ENCODE measurements around the gene MAP3K3.

The MAP3K3 gene

GRCh38 chr17:63685578-63685977 is 63.4 kb downstream of the MAP3K3 start:
- TF ChIP-seq, protein P1, sequence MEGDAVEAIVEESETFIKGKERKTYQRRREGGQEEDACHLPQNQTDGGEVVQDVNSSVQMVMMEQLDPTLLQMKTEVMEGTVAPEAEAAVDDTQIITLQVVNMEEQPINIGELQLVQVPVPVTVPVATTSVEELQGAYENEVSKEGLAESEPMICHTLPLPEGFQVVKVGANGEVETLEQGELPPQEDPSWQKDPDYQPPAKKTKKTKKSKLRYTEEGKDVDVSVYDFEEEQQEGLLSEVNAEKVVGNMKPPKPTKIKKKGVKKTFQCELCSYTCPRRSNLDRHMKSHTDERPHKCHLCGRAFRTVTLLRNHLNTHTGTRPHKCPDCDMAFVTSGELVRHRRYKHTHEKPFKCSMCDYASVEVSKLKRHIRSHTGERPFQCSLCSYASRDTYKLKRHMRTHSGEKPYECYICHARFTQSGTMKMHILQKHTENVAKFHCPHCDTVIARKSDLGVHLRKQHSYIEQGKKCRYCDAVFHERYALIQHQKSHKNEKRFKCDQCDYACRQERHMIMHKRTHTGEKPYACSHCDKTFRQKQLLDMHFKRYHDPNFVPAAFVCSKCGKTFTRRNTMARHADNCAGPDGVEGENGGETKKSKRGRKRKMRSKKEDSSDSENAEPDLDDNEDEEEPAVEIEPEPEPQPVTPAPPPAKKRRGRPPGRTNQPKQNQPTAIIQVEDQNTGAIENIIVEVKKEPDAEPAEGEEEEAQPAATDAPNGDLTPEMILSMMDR (IDR thresholded peaks at IDR 0.05) = no peak
- H3K27me3 ChIP-seq = no peaks in the 10 kb centered on the region
- no peak overlapping the region for H3K4me3 ChIP-seq (ENCODE audit: low read depth in 1 of 2, low read length in 1 of 2)
- H3K27ac ChIP-seq = no peak overlapping the region
- H3K36me3 ChIP-seq = peaks cover 94% of the 10 kb centered on the region
- H3K9me3 ChIP-seq = no peaks in the 10 kb centered on the region
- peaks cover 12 to 13% of the 10 kb centered on the region in 2 experiments for H3K4me1 ChIP-seq (ENCODE audit: control insufficient read depth in 1 of 2, insufficient read depth in 1 of 2, low read depth in 1 of 2, low read length in 1 of 2)

GRCh38 chr17:63686138-63686685 is 64.0 kb downstream of the MAP3K3 start:
- TF ChIP-seq, protein P1 (IDR thresholded peaks at IDR 0.05) = no peak
- H3K27ac ChIP-seq = no peak overlapping the region
- H3K36me3 ChIP-seq = peaks cover 94% of the 10 kb centered on the region
- no peaks in the 10 kb centered on the region for H3K27me3 ChIP-seq
- H3K9me3 ChIP-seq = no peaks in the 10 kb centered on the region
- peaks cover 12 to 13% of the 10 kb centered on the region in 2 experiments for H3K4me1 ChIP-seq (ENCODE audit: control insufficient read depth in 1 of 2, insufficient read depth in 1 of 2, low read depth in 1 of 2, low read length in 1 of 2)
- H3K4me3 ChIP-seq (ENCODE audit: low read depth in 1 of 2, low read length in 1 of 2) = no peak overlapping the region

GRCh38 chr17:63688396-63689020 is 66.3 kb downstream of the MAP3K3 start:
- H3K27ac ChIP-seq = peak overlapping the region; percentile 4
- H3K9me3 ChIP-seq = no peaks in the 10 kb centered on the region
- H3K4me1 ChIP-seq (ENCODE audit: control insufficient read depth in 1 of 2, insufficient read depth in 1 of 2, low read depth in 1 of 2, low read length in 1 of 2) = no peaks in the 10 kb centered on the region
- H3K4me3 ChIP-seq (ENCODE audit: low read depth in 1 of 2, low read length in 1 of 2) = no peak overlapping the region
- H3K27me3 ChIP-seq = no peaks in the 10 kb centered on the region
- H3K36me3 ChIP-seq = peaks cover 94% of the 10 kb centered on the region
- TF ChIP-seq, protein P1 (IDR thresholded peaks at IDR 0.05) = no peak

DNA sequence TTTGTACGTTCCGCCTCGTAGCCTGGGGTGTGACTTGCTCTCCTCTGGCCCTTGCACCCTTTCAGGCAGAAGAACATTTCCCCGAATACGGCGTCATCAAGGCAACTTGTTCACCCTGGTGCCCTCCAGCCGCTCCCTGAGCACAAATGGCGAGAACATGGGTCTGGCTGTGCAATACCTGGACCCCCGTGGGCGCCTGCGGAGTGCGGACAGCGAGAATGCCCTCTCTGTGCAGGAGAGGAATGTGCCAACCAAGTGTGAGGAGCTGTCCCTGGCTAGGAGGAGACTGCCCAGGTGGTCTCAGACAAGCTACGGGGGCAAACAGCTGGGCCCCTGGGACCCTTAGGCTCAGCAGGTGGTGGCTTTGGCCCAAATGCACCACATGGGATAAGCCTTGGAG is 67.3 kb downstream of the MAP3K3 start:
- H3K27ac ChIP-seq = no peak overlapping the region
- H3K27me3 ChIP-seq = no peaks in the 10 kb centered on the region
- TF ChIP-seq, protein P1 (IDR thresholded peaks at IDR 0.05) = no peak
- H3K4me3 ChIP-seq (ENCODE audit: low read depth in 1 of 2, low read length in 1 of 2) = no peak overlapping the region
- no peaks in the 10 kb centered on the region for H3K4me1 ChIP-seq (ENCODE audit: control insufficient read depth in 1 of 2, insufficient read depth in 1 of 2, low read depth in 1 of 2, low read length in 1 of 2)
- no peaks in the 10 kb centered on the region for H3K9me3 ChIP-seq
- H3K36me3 ChIP-seq = peaks cover 94% of the 10 kb centered on the region

- TF ChIP-seq, protein P1 (IDR thresholded peaks at IDR 0.05) = no peak
- Histone ChIP-seq H3K27me3 (no peaks in the 10 kb centered on the region), H3K9me3 (no peaks in the 10 kb centered on the region), H3K36me3 (peaks cover 96% of the 10 kb centered on the region), H3K4me1 (ENCODE audit: control insufficient read depth in 1 of 2, insufficient read depth in 1 of 2, low read depth in 1 of 2, low read length in 1 of 2) (peaks cover 14 to 16% of the 10 kb centered on the region in 2 experiments), H3K4me3 (ENCODE audit: low read depth in 1 of 2, low read length in 1 of 2) (no peak overlapping the region), H3K27ac (peak overlapping the region; percentile 100)
These were observed 70.1 kb downstream of the MAP3K3 start for GRCh38 chr17:63692195-63692816.
